Measurements from ENCODE around the gene NUPR2.

GRCh38 chr7:56107954-56108258, 8.3 kb downstream of the NUPR2 start:
- TF ChIP-seq CTCF (IDR thresholded peaks at IDR 0.05) (no peak), POLR2A (IDR thresholded peaks at IDR 0.05) (no peak)

Measured in heart left ventricle (tissue), 13 donors.